HG02943 (cell line): ENCODE data around the gene BMP2K.
"Not testable (repeated sequence)": the region's sequence is repeated elsewhere in the genome, so short reads cannot be mapped to it uniquely, and the experiment has no call there.

Source experiments
- ATAC-seq: cut with Tn5 transposase; IDR thresholded peaks from one replicate; pipeline ENCODE4 v1.9.1; 2021; ENCODE audit warnings: mild to moderate bottlenecking, low read depth, moderate library complexity; ENCODE audit not compliant: unreplicated experiment

BMP2K gene

GRCh38 chr4:78845472-78845871 is 69.3 kb downstream of the BMP2K start:
- no peak for ATAC-seq

DNA sequence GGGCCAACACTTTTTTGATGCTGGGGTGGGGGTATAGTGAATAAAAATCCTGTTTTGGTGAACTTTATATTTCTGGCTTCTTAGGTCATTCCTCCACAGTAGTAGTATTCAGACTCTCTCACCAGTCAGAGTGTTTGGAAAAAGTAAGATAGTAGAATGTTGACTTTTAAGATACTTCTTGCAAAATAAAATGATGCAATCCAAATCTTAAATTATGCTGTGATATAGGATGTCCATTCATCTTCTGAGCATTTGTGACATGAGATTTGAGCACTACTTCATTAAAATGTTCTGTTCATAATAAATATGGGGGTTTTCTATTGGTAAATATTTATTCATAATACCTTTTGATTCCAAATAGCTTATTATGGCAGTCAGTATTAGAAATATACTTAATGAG is 70.1 kb downstream of the BMP2K start:
- no peak for ATAC-seq

GRCh38 chr4:78862314-78862737 is 86.2 kb downstream of the BMP2K start:
- ATAC-seq, result no peak

DNA sequence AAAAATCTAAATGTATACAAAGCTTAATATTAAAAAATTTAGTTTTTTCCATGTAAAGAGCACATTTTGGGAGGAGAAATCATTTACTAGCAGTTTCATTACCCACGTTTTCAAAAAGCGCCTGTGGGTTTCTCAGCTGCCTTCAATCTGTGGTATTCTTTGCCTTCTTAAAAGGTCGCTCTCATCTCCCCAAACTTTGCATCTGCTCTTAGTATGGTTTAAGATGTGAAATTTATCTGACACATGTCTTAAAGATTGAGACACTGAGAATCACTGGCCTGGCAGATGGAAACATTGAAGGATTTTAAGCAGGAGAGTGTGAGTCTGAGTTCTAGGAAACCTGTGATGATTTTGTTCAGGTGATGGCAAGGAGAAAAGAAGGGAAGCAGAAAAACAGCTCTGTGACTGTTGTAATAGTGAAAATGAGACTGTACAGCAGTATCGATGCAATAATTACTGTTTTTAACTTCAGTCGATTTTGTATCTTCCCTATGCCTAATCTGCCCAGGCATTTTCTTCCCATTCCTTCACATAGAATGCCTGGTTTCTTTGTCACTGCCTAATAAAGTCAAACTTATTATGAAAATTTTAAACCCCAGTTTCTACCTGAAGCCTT is 87.2 kb downstream of the BMP2K start:
- no peak for ATAC-seq

GRCh38 chr4:78863991-78864390 is 87.8 kb downstream of the BMP2K start:
- ATAC-seq, result no peak

DNA sequence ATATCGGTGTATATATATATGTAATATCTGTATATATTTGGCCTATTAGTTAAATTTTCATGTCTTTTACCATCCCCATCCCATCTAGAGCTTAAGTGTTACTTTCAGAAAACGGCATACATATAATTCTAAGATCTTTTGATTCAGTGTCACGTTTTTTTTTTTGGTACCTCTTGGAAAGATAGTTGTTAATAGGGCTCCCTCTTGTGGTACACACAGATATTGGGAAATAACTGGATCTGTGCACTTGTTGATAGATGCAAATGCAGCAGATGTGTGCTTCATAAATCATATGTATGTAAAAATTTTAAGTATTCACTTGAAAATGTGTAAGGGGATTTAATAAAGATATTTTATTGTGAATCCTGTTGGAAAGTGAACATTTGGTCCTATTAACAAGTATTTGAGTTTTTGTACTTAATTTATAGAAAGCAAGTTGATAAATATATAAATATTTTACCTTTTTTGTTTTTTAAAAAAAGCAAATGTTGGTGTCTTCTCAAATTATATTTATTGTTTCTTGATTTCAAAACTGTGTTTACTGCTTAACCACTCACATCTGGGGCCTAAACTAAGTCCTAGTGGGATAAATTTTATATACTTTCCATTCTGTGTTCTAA is 88.4 kb downstream of the BMP2K start:
- peak; percentile 51 for ATAC-seq

DNA sequence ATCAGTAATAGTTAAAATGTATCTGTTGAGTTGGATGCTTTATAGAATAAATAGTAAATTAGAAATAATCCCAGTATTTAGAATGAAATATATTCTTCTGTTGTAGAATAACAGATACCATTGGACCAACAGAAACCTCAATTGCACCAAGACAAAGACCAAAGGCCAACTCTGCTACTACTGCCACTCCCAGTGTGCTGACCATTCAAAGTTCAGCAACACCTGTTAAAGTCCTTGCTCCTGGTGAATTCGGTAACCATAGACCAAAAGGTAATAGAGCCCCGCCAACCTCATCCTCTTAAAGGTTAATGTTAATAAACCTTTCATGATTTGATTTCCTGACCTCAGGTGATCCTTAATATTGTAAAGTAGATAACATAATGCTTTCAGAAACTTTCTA is 89.3 kb downstream of the BMP2K start:
- ATAC-seq, result no peak

DNA sequence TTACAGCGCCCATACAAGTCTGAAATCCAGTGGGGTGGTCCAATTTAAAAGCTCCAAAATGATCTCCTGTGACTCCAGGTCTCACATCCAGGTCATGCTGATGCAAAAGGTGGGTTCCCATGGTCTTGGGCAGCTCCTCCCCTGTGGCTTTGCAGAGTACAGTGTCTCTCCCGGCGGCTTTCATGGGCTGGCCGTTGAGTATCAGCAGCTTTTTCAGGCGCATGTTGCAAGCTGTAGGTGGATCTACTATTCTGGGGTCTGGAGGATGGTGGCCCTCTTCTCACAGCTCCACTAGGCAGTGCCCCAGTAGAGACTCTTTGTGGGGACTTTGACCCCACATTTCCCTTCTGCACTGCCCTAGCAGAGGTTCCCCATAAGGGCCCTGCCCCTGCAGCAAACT is 92.6 kb downstream of the BMP2K start:
- not testable (repeated sequence) for ATAC-seq

GRCh38 chr4:78870056-78870455 is 93.9 kb downstream of the BMP2K start:
- no peak for ATAC-seq

DNA sequence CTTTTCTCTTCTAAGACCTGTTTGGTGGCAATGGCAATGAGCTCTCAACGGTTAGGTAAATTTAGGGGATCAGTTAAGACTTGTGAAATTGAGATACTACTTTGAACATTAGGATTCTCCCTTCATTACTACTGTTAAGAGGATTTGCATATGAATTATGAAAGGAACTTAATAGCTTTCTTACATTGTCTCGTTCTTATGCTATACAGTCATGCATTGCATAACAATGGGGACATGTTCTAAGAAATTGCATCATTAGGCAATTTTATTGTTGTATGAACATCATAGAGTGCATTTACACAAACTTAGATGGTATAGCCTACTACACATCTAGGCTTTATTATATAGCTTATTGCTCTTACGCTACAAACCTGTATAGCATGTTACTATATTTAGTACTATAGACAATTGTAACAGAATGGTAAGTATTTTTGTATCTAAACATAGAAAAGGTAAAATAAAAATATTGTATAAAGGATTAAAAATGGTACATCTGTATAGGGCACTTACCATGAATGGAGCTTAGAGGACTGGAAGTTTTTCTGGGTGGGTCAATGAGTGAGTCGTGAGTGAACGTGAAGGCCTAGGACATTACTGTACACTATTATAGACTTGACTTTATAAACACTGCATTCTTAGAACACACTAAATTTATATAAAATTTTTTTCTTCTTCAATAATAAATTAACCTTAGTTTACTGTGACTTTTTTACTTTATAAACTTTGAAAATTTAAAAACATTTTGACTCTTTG is 100.6 kb downstream of the BMP2K start:
- no peak for ATAC-seq

GRCh38 chr4:78878031-78878430 is 101.9 kb downstream of the BMP2K start:
- no peak for ATAC-seq

DNA sequence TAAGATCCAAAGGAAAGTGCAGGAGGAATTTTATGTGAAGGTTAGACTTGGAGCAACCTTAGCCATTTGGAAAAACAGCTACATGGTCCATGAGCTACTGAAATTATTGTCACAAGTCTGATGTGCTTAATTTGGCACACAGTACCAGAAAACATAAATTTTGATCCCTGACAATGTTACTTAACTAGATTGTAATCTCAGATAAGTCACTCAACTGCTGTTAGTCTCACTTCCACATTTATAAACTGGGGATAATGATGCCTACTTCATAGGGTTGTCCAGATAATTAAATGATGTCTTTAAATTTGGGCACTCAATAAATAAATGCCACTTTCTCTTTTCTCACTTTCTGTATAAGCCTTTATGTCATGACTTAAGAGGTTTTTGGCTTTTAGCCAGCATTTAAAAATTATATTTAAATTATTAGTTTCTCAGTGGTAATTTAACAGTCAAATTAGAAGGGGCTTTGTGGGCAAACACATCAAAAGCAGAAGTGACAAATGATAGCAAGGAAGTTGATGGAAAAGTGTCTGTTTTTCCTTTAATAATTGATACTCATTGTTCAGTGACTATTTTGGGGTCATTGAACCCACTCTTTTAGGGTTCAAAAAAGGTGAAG is 104.8 kb downstream of the BMP2K start:
- no peak for ATAC-seq

GRCh38 chr4:78885598-78885997 is 109.4 kb downstream of the BMP2K start:
- no peak for ATAC-seq

GRCh38 chr4:78889955-78890354 is 113.8 kb downstream of the BMP2K start:
- ATAC-seq, result no peak

GRCh38 chr4:78899302-78899701 is 123.2 kb downstream of the BMP2K start:
- no peak for ATAC-seq

- ATAC-seq, result no peak
Measured at GRCh38 chr4:78901882-78902281, 125.7 kb downstream of the BMP2K start.

DNA sequence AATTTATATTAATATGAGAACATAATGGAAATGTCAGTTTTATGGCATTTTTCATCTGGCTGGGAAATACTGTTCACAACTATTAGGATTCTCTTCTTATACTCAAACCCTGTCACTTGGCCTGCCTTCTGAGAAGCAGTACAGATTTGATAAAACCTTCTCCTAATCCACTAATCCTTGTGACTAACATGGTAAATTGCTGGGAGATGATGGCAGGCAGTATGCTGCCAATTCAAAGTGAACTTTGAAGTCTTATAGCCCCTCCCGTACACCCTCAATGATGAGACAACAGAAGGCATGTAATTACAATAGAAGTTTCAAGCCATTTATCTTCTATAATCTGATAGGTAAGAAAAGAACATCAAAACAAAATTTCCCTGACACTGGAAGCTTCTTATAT is 126.1 kb downstream of the BMP2K start:
- ATAC-seq, result no peak

DNA sequence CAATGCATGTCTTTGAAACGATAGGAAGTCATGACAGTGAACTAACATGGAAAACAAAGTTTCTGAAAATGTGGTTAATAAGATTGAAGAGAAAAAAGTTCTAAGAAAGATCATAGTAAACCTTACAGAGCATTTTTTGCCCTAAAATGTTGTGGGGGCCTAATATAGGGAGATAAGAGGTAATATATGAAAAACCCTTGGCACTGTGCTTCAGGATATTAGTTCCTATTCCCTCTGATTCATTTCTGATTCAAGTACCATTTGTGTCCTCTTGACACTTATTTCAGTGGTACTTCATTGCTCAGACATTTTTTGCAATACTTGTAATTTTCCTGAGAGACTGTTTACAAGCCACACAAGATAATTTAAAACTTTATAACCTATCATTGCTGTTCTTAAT is 128.0 kb downstream of the BMP2K start:
- no peak for ATAC-seq

DNA sequence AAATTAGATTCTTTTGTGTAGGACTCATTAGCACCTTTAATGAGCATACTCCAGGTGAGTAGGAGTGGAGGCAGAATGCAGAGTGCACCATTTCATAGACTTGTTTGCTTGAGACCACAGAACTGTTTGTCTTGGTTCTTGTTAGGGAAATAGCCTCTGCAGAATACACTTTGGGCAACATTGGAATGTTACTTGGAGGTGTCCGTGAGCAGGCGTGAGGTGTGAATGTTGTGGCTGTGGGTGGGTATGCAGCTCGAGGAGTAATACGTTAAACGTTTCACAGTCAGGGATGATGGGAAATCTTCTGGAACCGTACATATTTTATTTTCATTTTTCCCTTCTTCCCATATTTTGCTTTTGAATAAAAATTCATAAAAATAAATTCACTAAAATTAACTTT is 131.5 kb downstream of the BMP2K start:
- no peak for ATAC-seq

DNA sequence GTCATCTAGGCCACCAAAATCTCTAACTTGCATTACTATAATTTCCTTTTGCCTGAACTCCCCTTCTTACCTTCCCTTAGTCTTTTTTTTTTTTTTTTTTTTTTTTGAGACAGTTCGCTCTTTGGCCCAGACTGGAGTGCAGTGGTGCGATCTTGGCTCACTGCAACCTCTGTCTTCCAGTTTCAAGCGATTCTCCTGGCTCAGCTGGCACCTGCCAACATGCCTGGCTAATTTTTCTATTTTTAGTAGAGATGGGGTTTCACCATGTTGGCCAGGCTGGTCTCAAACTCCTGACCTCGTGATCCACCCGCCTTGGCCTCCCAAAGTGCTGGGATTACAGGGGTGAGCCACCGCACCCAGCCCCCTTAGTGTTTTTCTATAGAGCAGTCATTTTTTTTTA is 132.8 kb downstream of the BMP2K start:
- not testable (repeated sequence) for ATAC-seq

DNA sequence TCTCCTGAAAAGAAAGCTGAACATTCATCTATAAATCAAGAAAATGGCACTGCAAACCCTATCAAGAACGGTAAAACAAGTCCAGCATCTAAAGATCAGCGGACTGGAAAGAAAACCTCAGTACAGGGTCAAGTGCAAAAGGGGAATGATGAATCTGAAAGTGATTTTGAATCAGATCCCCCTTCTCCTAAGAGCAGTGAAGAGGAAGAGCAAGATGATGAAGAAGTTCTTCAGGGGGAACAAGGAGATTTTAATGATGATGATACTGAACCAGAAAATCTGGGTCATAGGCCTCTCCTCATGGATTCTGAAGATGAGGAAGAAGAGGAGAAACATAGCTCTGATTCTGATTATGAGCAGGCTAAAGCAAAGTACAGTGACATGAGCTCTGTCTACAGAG is 134.5 kb downstream of the BMP2K start:
- ATAC-seq, result no peak
